Subcutaneous adipose tissue (tissue), 4 donors: ENCODE measurements around the gene IFNAR1. TPM values are rescaled to one million over a fixed set of nuclear protein-coding genes. Genes with fewer than 3 reads are reported as not detected.

Experiments used
- total RNA-seq, 4 donors: library from RNA; depleted of rRNA; stranded (reverse); fragments of >200 nt; gene quantifications; one replicate each; pipeline ENCODE4 v1.1.0, GENCODE V29; 2016
- TF ChIP-seq, protein P1 (sequence below): fragments of 450-650 bp; IDR thresholded peaks from one replicate; pipeline ENCODE4 v1.5.1; 2016; ENCODE audit warnings: low read depth, mild to moderate bottlenecking, control low read depth, antibody characterized with exemption, moderate library complexity

The IFNAR1 gene
- total RNA-seq, 4 donors from 2014 or later, result 32.4 to 75.7 (median 45.4) TPM

DNA sequence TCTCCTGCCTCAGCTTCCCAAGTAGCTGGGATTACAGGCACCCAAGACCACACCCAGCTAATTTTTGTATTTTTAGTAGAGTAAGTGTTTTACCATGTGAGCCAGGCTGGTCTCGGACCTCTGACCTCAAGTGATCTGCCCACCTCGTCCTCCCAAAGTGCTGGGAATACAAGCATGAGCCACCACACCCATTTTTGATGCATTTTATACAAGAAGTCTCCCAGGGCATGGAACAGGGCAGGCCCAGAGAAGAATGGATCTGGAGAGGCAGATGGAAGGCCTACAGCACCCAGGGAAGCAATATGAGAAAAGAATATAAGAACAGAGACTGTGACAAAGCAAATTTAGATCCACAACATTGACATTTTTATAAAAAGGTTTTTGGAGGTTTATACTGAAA is 18.8 kb upstream of the IFNAR1 start:
- TF ChIP-seq, protein P1, sequence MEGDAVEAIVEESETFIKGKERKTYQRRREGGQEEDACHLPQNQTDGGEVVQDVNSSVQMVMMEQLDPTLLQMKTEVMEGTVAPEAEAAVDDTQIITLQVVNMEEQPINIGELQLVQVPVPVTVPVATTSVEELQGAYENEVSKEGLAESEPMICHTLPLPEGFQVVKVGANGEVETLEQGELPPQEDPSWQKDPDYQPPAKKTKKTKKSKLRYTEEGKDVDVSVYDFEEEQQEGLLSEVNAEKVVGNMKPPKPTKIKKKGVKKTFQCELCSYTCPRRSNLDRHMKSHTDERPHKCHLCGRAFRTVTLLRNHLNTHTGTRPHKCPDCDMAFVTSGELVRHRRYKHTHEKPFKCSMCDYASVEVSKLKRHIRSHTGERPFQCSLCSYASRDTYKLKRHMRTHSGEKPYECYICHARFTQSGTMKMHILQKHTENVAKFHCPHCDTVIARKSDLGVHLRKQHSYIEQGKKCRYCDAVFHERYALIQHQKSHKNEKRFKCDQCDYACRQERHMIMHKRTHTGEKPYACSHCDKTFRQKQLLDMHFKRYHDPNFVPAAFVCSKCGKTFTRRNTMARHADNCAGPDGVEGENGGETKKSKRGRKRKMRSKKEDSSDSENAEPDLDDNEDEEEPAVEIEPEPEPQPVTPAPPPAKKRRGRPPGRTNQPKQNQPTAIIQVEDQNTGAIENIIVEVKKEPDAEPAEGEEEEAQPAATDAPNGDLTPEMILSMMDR, result no peak

DNA sequence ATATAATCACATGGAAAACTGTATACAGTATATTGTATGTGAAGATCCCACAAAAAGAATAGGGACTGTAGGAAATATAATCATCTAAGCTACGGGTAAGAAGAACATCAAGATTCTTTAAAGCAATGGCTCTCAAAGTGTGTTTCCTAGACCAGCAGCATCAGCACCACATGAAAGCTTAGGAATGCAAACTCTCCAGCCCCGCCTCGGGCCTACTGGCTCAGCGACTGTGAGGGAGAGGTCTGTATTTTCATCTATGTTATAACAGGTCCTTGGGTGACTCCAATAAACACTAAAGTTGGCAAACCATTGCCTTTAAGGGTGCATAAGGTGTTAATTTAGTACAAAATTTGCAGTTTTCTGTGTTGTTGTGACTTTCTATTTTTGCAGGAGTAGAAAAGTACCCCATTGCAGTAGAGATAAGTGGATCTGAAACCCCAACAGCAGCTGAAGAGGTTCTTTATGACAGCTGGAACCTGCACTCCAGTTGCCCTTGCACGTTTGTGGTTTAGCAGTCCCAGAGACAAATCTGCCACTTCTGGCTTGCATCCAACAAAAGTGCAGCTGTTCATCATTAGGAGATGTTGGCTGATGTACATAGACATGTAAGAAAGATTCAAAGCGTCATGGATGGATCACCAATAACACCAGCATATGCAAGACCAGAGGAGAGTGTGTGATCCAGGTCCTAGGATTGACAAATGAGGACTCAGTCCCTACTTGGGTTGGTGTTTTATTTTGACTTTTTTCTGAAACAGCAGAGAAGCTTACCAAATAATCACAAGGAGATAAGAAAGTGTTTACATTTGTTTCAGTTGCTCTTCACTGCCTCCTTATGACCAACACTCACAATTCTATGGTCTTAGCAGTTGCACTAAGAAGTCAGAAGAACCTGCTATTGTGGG is 15.9 kb upstream of the IFNAR1 start:
- TF ChIP-seq, protein P1, result no peak

DNA sequence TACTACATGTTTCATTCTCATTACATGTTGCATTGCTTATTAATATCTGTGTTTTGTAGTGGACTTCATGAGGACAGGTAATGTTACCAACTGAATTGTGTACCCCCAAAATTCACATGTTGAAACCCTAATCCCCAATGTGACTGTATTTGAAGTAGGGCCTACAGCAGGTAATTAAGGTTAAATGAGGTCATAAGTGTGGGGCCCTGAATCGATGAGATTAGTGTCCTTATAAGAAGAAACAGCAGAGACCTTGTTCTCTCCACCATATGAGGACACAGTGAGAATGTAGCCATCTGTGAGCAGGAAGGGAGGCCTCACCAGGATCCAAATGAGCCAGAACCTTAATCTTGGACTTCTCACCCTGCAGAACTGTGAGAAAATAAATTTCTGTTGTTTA is 15.0 kb upstream of the IFNAR1 start:
- TF ChIP-seq, protein P1, result no peak

DNA sequence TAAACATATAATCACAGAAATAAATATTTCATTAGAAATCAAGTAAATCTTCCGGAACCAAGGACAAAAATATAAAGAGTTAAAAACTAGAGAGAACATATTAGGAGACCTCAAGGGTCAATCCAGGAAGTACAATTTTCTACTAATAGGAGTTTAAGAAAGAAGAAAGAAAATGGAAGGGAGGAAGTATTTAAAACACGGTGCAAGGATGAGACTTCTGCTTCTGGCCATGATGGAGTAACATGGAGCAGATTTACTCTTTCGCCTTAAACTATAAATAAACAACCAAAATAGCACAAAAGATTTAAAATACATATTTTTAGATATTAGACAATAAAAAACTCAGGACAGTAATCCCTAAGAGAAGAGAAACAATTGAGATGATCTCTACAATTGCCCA is 12.6 kb upstream of the IFNAR1 start:
- TF ChIP-seq, protein P1, result no peak

DNA sequence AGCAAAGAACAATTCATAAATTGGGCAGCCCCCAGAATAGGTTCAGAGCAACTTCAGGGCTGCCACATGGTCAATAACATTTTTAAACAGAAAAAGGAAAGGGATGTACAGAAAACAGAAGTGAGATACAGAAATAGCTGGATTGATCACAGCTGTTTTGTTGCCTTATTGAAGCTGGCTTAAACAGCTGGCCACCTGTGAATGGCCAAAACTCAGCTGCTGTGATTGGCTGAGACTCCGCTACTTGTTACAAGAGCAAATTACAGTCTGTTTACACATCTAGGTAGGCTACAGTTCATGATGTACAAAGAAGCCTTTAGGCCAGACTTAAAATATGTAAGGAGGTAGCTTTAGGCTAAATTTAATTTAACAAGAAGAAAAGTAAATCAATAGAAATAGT is 11.6 kb upstream of the IFNAR1 start:
- TF ChIP-seq, protein P1, result no peak

DNA sequence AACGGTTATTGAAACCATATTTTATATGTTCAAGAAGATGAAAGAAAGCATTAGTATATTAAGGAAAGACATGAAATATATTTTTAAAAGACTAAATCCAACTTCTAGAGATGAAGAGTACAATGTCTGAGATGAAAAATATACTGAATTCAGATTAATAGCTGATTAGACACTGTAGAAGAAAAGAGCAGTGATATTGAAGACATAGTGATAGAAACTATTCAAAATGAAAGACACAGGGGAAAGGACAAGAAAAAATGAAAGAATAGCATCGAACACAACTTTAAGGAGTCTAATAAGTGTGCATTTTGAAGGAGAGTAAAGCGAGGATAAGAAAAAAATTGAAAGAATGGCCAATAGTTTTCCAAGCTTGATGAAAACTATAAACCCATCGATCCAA is 11.2 kb upstream of the IFNAR1 start:
- TF ChIP-seq, protein P1, result no peak

DNA sequence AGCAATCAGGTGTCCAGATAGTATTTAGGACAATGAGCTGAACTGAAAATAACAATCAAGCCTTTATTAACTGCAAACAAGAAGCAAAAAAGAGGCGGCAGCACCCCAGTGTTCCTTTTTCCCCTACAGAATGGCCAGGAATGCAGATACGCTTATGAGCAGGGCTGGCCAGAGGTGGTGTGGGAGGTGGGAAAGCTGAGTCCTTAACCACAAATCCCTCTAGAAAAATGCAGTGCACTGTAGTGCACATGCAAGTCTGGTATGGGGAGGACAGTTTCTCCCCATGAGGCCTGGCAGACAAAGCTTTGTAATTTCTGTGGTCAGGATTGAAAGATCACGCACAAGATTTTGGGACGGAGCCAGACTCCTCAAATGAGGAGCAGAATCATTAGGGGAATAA is 10.7 kb upstream of the IFNAR1 start:
- TF ChIP-seq, protein P1, result no peak
